Astrocyte of the spinal cord (primary cell): Measurements from ENCODE around the gene ZNF821.
"Not testable (repeated sequence)": the region's sequence is repeated elsewhere in the genome, so short reads cannot be mapped to it uniquely, and the experiment has no call there.

Experiments
- DNase-seq: peaks from one replicate; pipeline ENCODE4 v3.0.0; 2011; ENCODE audit warnings: low read depth, low spot score
- H3K4me3 ChIP-seq: 2 replicates; pipeline ENCODE4 v1.5.1; 2011; ENCODE audit warnings: low read depth, mild to moderate bottlenecking, low read length, moderate library complexity
- in situ Hi-C: cut with HindIII; loops from 2 replicates; pipeline ENCODE4 v1.10.0; 2017; ENCODE audit warnings: low sequenced_read_pairs
- TF ChIP-seq, protein P1 (sequence below): IDR thresholded peaks from 2 replicates; pipeline ENCODE4 v1.5.1; 2012; ENCODE audit warnings: low read depth, mild to moderate bottlenecking, low read length, inconsistent platforms

The ZNF821 gene

DNA sequence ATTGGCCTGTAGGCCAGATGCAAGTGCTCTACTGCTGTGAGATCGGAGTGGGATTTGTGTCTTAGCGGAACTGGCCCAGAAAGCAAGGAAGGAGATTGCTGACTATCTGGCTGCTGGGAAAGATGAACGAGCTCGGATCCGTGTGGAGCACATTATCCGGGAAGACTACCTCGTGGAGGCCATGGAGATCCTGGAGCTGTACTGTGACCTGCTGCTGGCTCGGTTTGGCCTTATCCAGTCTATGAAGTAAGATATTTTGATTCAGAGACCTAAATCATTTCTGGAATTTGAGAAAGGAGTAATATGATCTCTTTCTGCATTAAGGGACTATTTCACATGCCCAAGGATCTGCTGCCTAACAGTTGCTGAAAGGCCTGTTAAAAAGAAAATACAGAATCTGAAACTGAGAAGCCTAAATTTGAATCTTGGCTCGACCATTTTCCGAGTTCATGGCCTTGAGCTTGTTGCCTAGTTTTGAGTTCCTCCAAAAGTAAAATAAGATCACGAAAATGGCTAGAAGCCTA is 32.5 kb upstream of the ZNF821 start:
- in situ Hi-C loops = no loop called here
- no peak for DNase-seq

DNA sequence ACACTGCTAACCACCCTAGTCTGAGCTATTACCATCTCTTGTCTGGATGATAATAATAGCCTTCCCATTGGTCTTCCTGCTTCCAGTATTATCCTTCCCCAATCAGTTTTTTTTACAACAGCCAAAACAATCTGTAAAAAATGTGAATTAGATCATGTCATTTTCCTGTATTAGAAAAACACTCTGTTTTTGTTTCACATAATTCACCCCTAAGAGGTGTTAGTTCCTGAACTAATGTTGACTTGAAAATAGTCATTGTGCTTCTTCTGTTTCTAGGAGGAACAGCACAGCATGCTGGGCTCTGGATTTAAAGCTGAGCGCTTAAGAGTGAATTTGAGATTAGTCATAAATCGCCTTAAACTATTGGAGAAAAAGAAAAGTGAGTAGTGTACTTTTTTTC is 31.4 kb upstream of the ZNF821 start:
- no peak overlapping the region for H3K4me3 ChIP-seq
- in situ Hi-C loops = no loop called here

More for the DNA sequence above, 32.5 kb upstream of the ZNF821 start:
- H3K4me3 ChIP-seq = no peak overlapping the region
- TF ChIP-seq, protein P1, sequence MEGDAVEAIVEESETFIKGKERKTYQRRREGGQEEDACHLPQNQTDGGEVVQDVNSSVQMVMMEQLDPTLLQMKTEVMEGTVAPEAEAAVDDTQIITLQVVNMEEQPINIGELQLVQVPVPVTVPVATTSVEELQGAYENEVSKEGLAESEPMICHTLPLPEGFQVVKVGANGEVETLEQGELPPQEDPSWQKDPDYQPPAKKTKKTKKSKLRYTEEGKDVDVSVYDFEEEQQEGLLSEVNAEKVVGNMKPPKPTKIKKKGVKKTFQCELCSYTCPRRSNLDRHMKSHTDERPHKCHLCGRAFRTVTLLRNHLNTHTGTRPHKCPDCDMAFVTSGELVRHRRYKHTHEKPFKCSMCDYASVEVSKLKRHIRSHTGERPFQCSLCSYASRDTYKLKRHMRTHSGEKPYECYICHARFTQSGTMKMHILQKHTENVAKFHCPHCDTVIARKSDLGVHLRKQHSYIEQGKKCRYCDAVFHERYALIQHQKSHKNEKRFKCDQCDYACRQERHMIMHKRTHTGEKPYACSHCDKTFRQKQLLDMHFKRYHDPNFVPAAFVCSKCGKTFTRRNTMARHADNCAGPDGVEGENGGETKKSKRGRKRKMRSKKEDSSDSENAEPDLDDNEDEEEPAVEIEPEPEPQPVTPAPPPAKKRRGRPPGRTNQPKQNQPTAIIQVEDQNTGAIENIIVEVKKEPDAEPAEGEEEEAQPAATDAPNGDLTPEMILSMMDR = no peak

DNA sequence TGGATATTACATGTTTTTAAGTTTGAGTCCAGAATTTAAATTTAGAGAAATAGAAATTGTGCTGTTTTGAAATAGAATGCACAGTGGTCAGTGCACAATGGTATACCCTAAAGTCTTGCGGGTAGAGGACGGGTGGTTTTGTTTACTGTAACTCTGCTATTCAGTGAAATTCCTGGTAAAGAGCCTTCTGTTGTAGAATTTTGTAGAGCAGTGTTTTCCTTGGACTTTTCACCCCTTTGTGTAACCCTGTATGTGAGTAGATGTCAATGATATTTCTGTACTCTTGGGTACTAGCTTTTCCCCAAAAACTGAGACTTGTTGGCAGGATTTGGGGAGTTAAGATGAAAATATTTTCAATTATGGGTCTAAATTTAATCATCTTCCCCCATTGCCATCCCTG is 30.8 kb upstream of the ZNF821 start:
- TF ChIP-seq, protein P1 = no peak
- H3K4me3 ChIP-seq = no peak overlapping the region
- DNase-seq = no peak
- in situ Hi-C loops = no loop called here

More for the DNA sequence above, 31.4 kb upstream of the ZNF821 start:
- peak; percentile 20 for DNase-seq
- TF ChIP-seq, protein P1 = no peak

DNA sequence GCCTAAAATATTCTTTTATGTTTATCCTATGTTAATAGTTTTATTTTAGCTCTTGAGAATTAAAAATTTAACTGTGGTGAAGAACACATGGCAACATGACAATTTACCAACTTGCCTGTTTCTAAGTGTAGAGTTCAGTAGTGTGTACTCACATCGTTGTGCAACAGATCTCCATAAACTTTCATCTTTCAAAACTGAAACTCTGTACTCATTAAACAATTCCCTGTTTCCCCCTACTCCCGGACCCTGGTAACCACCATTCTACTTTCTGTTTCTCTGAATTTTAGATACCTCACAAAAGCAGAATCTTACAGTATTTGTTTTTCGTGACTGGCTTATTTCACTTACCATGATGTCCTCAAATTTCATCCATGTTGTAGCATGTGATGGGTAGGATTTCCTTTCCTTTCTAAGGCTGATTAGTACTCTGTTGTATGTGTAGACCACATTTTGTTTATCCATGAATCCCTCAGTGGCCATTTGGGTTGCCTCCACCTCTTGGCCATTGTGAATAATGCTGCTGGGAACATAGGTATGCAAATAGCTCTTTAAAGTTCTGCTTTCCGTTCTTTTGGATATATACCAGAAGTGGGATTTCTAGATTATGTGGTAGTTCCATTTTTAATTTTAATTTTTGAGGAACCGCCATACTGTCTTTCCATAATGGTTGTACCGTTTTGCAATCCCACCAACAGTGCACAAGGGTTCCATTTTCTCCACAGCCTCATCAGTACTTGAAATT is 28.7 kb upstream of the ZNF821 start:
- in situ Hi-C loops = no loop called here
- H3K4me3 ChIP-seq = no peak overlapping the region
- TF ChIP-seq, protein P1 = no peak
- DNase-seq = no peak

DNA sequence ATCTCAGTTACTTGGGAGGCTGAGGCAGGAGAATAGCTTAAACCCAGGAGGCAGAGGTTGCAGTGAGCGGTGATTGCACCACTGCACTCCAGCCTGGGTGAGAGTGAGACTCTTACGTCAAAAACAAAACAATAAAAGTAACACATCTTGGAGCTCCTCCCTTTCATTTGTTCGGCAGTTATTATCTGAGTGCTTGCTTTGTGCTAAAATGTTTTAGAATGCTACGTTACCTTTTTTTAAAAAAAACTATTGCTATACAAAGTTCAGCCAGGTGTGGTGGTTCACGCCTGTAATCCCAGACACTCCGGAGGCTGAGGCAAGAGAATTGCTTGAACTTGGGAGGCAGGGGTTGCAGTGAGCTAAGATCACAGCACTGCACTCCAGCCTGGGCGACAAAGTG is 27.1 kb upstream of the ZNF821 start:
- DNase-seq = no peak
- TF ChIP-seq, protein P1 = no peak
- in situ Hi-C loops = no loop called here
- no peak overlapping the region for H3K4me3 ChIP-seq

DNA sequence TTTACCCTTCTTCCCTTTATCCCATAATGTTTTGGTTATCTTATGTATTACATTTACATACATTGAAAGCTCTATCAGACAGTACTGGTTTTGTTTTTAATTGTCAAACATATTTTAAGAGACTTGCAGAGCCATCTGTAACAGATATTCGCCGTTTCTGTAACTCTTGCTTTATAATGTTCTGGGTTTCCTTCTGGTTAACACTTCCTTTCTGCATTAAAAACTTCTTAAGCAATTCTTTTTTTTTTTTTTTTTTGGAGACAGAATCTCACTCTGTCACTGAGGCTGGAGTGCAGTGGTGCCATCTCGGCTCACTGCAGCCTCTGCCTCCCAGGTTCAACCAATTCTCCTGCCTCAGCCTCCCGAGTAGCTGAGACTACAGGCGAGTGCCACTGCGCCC is 21.8 kb upstream of the ZNF821 start:
- H3K4me3 ChIP-seq, in situ Hi-C loops, DNase-seq: not testable (repeated sequence)

DNA sequence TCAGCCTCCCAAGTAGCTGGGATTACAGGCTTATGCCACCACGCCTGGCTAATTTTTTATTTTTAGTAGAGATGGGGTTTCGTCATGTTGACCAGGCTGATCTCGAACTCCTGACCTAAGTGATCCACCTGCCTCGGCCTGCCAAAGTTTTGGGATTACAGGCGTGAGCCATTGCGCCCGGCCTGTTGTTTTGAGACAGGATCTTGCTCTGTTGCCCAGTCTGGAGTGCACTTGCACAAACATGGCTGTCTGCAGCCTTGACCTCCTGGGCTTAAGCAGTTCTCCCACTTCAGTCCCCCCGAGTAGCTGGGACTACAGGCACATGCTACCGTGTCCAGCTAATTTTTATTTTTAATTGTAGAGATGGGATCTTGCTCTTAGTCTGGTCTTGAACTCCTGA is 20.3 kb upstream of the ZNF821 start:
- in situ Hi-C loops = no loop called here
- DNase-seq = no peak
- TF ChIP-seq, protein P1 = no peak
- no peak overlapping the region for H3K4me3 ChIP-seq
